Neutrophil (primary cell): ENCODE data around the gene UGT1A5.

Experiments used
- H3K27ac ChIP-seq: fragments of 200-600 bp; sonication (generic); 2 replicates; pipeline ENCODE4 v1.5.1; 2016; ENCODE audit warnings: mild to moderate bottlenecking, moderate library complexity
- H3K27me3 ChIP-seq: fragments of 200-600 bp; sonication (generic); 2 replicates; pipeline ENCODE4 v1.6.0; 2016; ENCODE audit warnings: mild to moderate bottlenecking
- H3K36me3 ChIP-seq: fragments of 200-600 bp; sonication (generic); 2 replicates; pipeline ENCODE4 v1.5.1; 2017
- H3K4me1 ChIP-seq, 2 experiments: fragments of 200-600 bp in 1 of 2; sonication (generic) in 1 of 2; 1 replicate in 1 of 2; 2 replicates in 1 of 2; pipeline versions ENCODE4 v1.5.1 to v1.6.1; 2013 to 2016; ENCODE audit warnings: low read depth in 1 of 2, low read length in 1 of 2, mild to moderate bottlenecking in 1 of 2, moderate library complexity in 1 of 2; ENCODE audit not compliant: control insufficient read depth in 1 of 2, insufficient read depth in 1 of 2
- H3K4me3 ChIP-seq, 2 experiments: fragments of 200-600 bp in 1 of 2; sonication (generic) in 1 of 2; 1 replicate in 1 of 2; 2 replicates in 1 of 2; pipeline ENCODE4 v1.5.1; 2013 to 2016; ENCODE audit warnings: low read depth in 1 of 2, low read length in 1 of 2, mild to moderate bottlenecking in 1 of 2, moderate library complexity in 1 of 2
- H3K9me3 ChIP-seq: fragments of 200-600 bp; sonication (generic); 2 replicates; pipeline ENCODE4 v1.5.1; 2016
- CTCF ChIP-seq: fragments of 200-600 bp; sonication (generic); IDR thresholded peaks from 2 replicates; pipeline ENCODE4 v1.5.1; 2016; ENCODE audit warnings: antibody characterized with exemption

Gene UGT1A5

GRCh38 chr2:233815861-233816260 is 103.2 kb downstream of the UGT1A5 start:
- no peak for TF ChIP-seq CTCF
- Histone ChIP-seq H3K4me1 (no peaks in the 10 kb centered on the region), H3K4me3 (no peak overlapping the region), H3K36me3 (no peaks in the 10 kb centered on the region), H3K27ac (no peak overlapping the region), H3K27me3 (peaks cover 9% of the 10 kb centered on the region), H3K9me3 (no peaks in the 10 kb centered on the region)

DNA sequence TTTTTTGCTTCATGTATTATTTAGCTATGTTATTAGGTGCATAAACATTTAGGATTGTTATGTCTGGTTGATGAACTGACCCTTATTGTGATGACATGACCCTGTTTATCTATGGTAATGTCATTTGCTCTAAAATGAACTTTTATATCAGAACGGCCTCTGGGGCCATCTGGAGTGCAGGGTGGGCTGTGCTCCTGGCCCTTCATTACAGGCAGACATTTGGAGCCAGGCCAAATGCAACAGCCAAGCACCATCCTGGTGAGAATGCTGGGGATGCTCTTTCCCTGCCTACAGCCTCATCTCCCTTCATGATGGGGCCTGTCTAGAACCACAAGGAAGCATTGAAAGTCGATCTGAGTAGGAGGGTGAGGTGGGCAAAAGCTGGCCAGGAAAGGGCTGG is 103.6 kb downstream of the UGT1A5 start:
- no peaks in the 10 kb centered on the region for H3K9me3 ChIP-seq
- no peaks in the 10 kb centered on the region for H3K36me3 ChIP-seq
- H3K4me3 ChIP-seq = no peak overlapping the region
- H3K27ac ChIP-seq = no peak overlapping the region
- no peak for TF ChIP-seq CTCF
- no peaks in the 10 kb centered on the region for H3K4me1 ChIP-seq
- H3K27me3 ChIP-seq = peaks cover 9% of the 10 kb centered on the region

DNA sequence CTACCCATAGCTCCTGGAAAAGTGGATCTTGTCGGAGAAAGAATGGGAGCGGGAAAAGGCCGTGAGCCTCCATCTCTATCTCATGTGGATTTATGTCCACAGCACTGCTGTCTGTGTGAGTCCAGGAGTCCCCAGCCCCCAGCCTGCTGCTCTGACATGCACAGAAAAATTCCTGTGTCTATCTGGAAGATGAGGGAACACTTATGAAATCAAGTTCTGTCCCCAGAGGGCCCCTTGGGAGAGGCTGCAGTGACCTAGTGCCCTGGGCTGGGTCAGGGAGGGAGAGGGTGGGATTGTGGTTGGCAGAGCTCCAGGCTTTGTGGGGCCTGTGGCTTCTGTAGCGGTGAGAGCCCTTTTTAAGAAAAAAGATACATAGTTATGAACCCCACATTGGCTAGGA is 104.1 kb downstream of the UGT1A5 start:
- TF ChIP-seq CTCF = no peak
- Histone ChIP-seq H3K27ac (no peak overlapping the region), H3K36me3 (no peaks in the 10 kb centered on the region), H3K27me3 (peaks cover 9% of the 10 kb centered on the region), H3K4me3 (no peak overlapping the region), H3K9me3 (no peaks in the 10 kb centered on the region), H3K4me1 (no peaks in the 10 kb centered on the region)

- no peak for TF ChIP-seq CTCF
- Histone ChIP-seq H3K4me1 (no peaks in the 10 kb centered on the region), H3K27ac (no peak overlapping the region), H3K9me3 (no peaks in the 10 kb centered on the region), H3K4me3 (no peak overlapping the region), H3K36me3 (no peaks in the 10 kb centered on the region), H3K27me3 (peaks cover 9% of the 10 kb centered on the region)
Observed at GRCh38 chr2:233817361-233817911, 104.7 kb downstream of the UGT1A5 start.

DNA sequence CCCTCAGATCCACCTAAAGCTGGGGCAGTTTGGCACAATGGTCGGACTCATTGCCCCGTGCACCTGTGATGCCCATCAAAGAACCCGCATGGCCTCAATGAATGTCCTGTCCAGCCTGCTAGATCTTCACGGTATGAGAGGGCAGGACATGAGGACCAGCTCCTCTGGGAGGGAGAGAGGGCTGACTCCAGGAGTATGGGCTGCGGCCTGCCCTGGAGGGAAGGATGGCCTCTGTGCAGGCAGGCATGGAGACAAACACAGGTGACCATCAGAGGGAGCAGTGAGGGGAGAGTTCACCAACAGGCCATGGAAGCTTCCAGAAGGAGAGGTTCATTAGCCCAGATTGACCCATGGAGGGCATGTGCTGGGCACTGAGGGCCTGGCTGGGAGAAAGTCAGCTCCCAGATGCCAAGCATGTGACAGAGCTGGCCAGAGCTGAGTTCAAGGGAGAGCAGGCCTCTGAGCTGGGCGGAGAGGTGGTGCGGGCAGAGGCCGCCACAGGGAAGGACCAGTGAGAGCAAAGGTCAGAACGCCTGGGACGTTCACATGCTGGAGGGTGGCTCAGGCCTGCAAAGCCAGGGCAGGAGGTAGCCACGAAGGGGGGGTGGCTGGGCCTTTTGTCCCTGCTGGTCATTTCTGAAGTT is 105.4 kb downstream of the UGT1A5 start:
- H3K9me3 ChIP-seq = no peaks in the 10 kb centered on the region
- H3K27ac ChIP-seq = no peak overlapping the region
- no peaks in the 10 kb centered on the region for H3K36me3 ChIP-seq
- H3K27me3 ChIP-seq = peaks cover 9% of the 10 kb centered on the region
- no peaks in the 10 kb centered on the region for H3K4me1 ChIP-seq
- H3K4me3 ChIP-seq = no peak overlapping the region
- TF ChIP-seq CTCF = no peak
